Activated gamma-delta T cell treated with anti-CD3 and anti-CD28 coated beads, Interleukin-2, amount 50 U/mL, for 16 hours (primary cell): Measurements from ENCODE around the gene KRT23.

Experiments
- DNase-seq: peaks from one replicate; pipeline ENCODE4 v3.0.0-alpha.2; 2020; ENCODE audit warnings: low read depth

KRT23 gene

GRCh38 chr17:40937384-40937819, at the start of gene KRT23:
Gene KRT23 (minus strand): TSS chr17:40937646. CDS start chr17:40936603, 1,043 bp downstream.
- no peak for DNase-seq

- DNase-seq, result no peak
Measured at GRCh38 chr17:40986920-40987319, 49.5 kb upstream of the KRT23 start.

DNA sequence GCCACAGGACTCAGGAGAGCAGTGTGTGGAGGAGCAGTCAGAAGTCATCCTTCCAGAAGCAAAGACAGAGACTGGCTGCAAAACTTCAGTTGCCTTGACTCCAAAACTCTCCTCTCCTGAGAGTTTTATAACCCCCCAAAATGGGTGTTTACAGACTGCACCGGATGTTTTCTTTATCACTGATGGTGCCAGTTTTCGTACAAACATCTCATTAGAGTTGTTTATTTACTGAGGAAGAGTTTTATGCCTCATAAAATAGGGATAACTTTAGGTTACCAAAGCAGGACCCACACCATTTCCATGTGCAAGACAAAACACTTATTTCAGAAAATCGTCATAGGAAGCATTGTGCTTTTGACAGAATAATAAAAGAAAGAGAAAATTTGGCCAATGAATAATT, 46.8 kb upstream of the KRT23 start, which contains the start of gene KRT40:
Gene KRT40, minus strand, starts transcription at position 101 of the 400 bp plus-strand sequence. Its CDS starts 53 bp downstream, at position 48.
- DNase-seq, result no peak

DNA sequence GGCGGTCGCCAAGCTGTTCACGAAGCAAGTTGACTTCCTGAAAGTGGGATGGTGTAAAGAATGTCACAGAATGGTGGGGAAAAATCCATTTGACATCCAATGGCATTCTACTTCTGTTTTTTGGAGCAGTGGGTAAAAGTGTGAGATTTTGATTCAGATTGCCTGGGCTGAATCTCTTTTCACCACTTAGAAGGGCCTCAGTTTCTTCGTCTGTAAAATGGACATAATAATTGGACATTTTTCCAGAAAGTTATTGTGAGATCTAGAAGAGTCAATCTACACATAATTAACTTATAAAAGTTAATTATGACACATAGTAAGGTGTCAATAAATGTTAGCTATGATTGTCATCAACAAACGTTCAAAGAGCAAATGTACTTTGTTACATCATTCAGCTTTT, 43.7 kb upstream of the KRT23 start:
- DNase-seq, result no peak

GRCh38 chr17:40980596-40980995, 43.1 kb upstream of the KRT23 start:
- DNase-seq, result no peak

GRCh38 chr17:40980117-40980516, 42.7 kb upstream of the KRT23 start:
- no peak for DNase-seq

DNA sequence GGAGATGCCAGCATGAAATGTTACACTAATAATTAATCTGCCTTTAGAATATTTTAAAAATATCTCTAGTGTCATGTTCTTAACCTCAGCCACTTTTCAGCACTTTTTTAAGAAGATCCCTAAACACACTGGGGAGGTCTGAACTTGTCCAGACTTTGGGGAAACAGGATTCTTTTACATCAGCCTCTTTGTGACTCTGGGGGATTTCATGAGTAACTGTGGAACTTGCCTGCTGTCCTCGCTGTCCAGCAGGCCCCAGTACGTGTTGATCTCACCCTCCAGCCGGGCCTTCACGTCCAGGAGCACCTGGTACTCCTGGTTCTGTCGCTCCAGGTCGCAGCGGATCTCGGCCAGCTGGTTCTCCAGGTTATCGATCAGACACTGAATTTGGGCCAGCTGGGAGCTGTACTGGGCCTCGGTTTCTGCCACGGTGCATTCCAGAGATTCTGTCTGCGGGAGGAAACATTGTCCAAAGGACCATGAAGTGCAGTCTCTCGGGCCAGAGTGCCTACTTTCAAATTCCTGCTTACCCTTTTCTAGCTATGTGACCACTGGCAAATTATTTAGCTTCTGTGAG, 41.2 kb upstream of the KRT23 start:
- DNase-seq, result no peak

DNA sequence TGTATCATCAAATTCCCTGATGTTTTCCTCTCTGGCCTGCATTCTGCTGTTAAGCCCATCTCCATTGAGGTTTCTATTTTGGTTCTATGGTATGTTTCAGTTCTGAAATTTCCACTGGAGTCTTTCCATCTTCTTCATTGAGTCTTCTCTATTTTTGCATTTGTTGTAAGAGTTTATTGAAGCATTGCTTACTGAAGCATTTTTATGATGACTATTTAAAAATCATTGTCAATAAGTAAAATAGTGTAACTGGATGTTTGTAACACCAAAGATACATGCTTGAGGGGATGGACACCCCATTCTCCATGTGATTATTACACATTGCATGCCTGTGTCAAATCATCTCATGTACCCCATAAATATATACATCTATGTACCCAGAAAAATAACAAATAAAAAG, 38.1 kb upstream of the KRT23 start:
- DNase-seq, result no peak

- no peak for DNase-seq
Measured at GRCh38 chr17:40974366-40974765, 36.9 kb upstream of the KRT23 start.

- DNase-seq, result no peak
Measured at GRCh38 chr17:40967582-40967981, 30.1 kb upstream of the KRT23 start.

GRCh38 chr17:40966848-40967247, 29.4 kb upstream of the KRT23 start, which contains the start of gene KRT39:
Gene KRT39 (minus strand): TSS chr17:40966948. CDS start chr17:40966856, 92 bp downstream.
- DNase-seq, result no peak

DNA sequence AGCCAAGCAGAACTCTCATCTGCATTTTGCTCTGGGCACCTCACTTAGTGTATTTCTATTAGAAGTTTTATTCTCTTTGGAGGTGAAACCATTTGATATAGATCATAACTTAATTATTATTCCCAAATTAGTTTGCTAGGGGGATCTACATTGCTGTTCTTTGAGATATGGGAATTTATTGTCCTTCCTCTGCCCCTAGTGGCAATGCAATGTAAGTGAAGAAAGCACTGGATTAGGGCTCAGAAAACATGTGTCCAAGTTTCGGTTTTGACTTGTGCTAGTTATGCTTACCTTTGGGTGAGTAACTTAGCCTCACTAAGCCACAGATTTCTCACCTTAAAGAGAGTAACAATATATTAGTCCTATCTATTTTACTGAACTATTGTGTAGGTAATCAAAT, 26.4 kb upstream of the KRT23 start:
- no peak for DNase-seq

GRCh38 chr17:40962059-40962561, 24.7 kb upstream of the KRT23 start:
- no peak for DNase-seq

DNA sequence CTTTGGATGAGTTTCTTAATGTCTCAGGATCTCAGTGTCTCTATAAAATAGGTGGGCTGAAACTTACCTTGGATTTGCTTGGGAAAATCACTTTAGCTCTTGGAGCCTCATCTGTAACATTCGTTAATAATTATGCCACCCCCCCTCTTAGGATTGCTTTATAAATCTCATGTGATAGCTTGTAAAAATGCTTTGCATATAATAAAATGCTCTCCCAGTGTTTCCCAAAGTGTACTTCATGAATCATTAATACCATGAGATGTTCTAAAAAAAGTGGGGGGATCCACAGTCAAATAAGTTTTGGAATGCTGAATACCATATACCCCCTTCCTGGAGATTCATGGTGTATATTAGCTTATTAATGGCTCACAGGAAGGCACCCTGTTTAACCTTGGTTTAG, 24.1 kb upstream of the KRT23 start:
- DNase-seq, result no peak

GRCh38 chr17:40960144-40960543, 22.7 kb upstream of the KRT23 start:
- no peak for DNase-seq

- no peak for DNase-seq
Measured at GRCh38 chr17:40958086-40958953, 20.9 kb upstream of the KRT23 start.

DNA sequence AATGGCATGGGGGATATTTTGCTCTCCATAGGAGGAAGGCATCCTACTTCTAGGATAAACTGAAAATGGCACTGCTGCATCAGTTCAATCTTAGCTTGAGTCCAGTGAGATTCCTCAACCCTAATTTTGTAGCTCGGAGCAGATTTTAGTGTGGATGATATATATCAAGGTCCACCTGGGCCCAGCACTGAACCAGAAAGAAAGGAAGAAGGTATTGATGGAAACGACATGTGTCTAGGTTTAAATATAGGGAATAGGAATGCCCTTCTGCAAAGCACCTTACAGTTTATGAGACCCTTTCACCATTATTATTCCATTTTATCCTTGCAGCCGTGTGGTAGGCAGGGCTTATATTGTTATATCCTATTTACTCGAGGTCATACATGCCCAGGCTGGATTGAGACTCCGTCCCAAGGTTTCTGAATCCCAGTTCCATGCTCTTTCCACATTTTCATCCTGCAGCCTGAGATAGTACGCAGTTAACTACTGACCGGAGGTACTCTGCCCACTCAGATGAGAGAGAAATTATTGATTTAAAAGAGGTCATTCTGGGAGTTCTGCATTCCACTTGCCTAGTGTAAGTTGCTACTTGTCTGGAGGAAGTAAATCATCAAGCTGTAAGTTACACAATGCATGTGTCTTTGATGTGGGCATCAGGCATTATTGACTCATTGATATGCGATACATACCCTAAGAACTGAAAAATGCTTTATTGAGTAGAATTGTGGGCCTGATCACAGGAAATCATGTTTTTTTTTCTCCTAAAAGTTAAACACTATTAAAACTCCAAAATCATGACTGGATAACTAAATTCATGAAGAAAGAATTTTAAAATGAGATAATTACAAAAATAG, 19.2 kb upstream of the KRT23 start:
- DNase-seq, result no peak

GRCh38 chr17:40953881-40954280, 16.4 kb upstream of the KRT23 start:
- DNase-seq, result no peak

DNA sequence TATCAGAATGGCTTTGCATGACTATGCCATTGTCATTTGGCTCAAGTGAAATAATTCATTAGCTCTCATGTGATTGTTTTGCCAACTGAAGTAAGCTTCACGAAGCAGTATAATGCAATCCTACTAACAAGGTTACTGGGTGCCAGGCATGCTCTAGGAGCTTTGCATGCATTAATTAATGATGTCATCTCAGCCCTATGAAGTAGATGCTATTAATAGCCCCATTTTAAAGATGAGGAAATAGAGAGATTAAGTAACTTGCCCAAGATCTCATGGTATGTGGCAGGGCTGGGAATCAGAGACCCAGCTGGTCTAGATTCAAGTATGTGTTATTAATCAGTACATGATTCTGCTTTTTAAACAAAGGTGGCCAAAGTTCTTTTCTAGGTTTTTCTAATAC, 15.2 kb upstream of the KRT23 start:
- no peak for DNase-seq

GRCh38 chr17:40952154-40952553, 14.7 kb upstream of the KRT23 start:
- no peak for DNase-seq

DNA sequence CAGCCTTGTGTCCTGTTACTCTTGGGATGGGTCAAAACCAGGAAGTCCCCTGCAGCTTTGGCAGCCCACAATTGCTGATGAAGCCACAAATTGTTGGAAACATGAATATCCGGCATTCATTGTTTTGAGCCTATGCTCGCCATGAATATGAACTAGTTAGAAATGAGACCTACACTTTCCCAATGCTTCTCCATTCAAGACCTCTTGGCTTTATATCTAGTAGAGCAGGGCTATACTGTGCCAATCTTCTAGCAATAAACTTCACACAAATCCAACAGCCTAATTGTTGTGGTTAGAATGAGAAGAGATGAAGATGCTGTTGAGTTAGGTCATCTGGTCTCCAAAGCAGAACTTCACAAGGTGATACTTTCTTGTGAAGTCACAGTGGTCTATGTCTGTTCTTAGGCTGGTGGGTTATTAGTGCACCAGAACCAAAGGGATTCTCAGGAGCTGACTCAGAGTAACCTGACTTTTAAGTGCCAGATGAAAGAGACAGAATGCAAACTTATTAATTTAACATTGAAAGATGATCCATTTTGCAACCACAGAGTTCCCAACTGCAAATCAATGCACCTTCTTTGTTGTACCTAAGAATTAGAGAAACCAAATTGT, 13.7 kb upstream of the KRT23 start:
- DNase-seq, result no peak

DNA sequence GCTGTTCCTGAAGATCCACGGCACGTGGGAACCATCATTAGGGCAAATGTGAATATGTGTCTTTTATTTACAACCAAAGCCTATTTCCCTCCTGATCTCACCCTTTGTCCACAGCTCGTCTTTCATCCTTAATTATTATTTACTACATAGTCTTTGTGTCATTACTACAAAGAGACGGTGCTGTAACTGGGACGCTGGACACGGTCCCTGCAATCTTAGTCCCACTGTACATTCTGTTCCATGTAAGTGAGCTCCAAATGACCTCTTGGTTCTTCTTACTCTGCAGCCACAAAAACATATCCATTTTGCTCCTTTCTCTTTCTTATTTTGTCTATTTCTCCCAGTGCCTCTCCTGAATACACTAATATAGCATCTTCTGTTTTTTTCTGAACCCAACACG, 12.7 kb upstream of the KRT23 start:
- DNase-seq, result no peak
